ENCODE data around the gene CAV1. TPM values are rescaled to one million over a fixed set of nuclear protein-coding genes. Genes with fewer than 3 reads are reported as not detected.

CAV1 gene
- total and polyA plus RNA-seq, 2 experiments from 2014 or later, result 16.0 to 21.1 TPM

GRCh38 chr7:116501425-116502167 lies 23.2 kb upstream of the CAV1 start (continued):
- TF ChIP-seq ZNF462 (CRISPR knock-in tag; IDR thresholded peaks at IDR 0.05) (no peak), ETS1 (IDR thresholded peaks at IDR 0.05) (no peak), CREB1 (CRISPR knock-in tag; IDR thresholded peaks at IDR 0.05; ENCODE audit: low read depth) (no peak)

GRCh38 chr7:116502201-116503096 lies 22.4 kb upstream of the CAV1 start:
- H3K4me3 ChIP-seq, result no peak overlapping the region
- no peak overlapping the region for H3K4me3 Mint-ChIP-seq
- ATAC-seq (no peak), DNase-seq (ENCODE audit: low spot score) (no peak)
- H3K27me3 ChIP-seq (ENCODE audit: insufficient read depth), result peaks cover 30% of the 10 kb centered on the region
- H3K4me1 ChIP-seq (ENCODE audit: insufficient read depth), result peaks cover 11% of the 10 kb centered on the region
- no peak for TF ChIP-seq STAT1 (IDR thresholded peaks at IDR 0.05; ENCODE audit: unreplicated experiment)
- TF ChIP-seq POLR2AphosphoS5 (IDR thresholded peaks at IDR 0.05; ENCODE audit: low read depth), result no peak
- TF ChIP-seq EZH2phosphoT487 (IDR thresholded peaks at IDR 0.05; ENCODE audit: unreplicated experiment), result no peak
- no peak for TF ChIP-seq REST (IDR thresholded peaks at IDR 0.05; ENCODE audit: unreplicated experiment)
- no peak for TF ChIP-seq JUNB (IDR thresholded peaks at IDR 0.05; ENCODE audit: unreplicated experiment)
- TF ChIP-seq EZH2 (IDR thresholded peaks at IDR 0.05; ENCODE audit: low read depth, unreplicated experiment), result no peak
- H3K9me2 ChIP-seq (ENCODE audit: insufficient read depth), result no peaks in the 10 kb centered on the region
- H3K36me3 Mint-ChIP-seq (ENCODE audit: low read depth), result no peaks in the 10 kb centered on the region
- peaks cover 6% of the 10 kb centered on the region; the same call in 1 of the 2 replicates for H3F3A ChIP-seq (replicated peaks; ENCODE audit: low read depth)
- H3K27ac Mint-ChIP-seq, result no peak overlapping the region
- no peaks in the 10 kb centered on the region for H3K36me3 ChIP-seq (ENCODE audit: insufficient read depth)
- no peaks in the 10 kb centered on the region for H3K9me3 Mint-ChIP-seq
- H3K4me1 Mint-ChIP-seq, result peaks cover 12% of the 10 kb centered on the region
- H3K27ac ChIP-seq (ENCODE audit: low read depth), result no peak overlapping the region
- H3K4me2 ChIP-seq, result no peak overlapping the region
- no peak overlapping the region for H2AFZ ChIP-seq
- H3K79me2 ChIP-seq (replicated peaks; ENCODE audit: insufficient read depth), result no peaks in the 10 kb centered on the region
- peaks cover 22% of the 10 kb centered on the region for H3K27me3 Mint-ChIP-seq (ENCODE audit: insufficient read depth, low read depth, poor library complexity)
- no peaks in the 10 kb centered on the region for H4K20me1 ChIP-seq (replicated peaks; ENCODE audit: insufficient read depth)
